Neural cell (in vitro differentiated cells): Measurements from ENCODE around the gene SLCO4A1.

Experiments used
- TF ChIP-seq, protein P1 (sequence below): IDR thresholded peaks from 2 replicates; pipeline ENCODE4 v1.6.1; 2012; ENCODE audit warnings: borderline replicate concordance
- TF ChIP-seq, protein P2 (sequence below): fragments of 450-650 bp; IDR thresholded peaks from 2 replicates; pipeline ENCODE4 v1.5.1; 2014; ENCODE audit warnings: antibody characterized with exemption, mild to moderate bottlenecking, moderate library complexity; ENCODE audit not compliant: poor library complexity, severe bottlenecking

DNA sequence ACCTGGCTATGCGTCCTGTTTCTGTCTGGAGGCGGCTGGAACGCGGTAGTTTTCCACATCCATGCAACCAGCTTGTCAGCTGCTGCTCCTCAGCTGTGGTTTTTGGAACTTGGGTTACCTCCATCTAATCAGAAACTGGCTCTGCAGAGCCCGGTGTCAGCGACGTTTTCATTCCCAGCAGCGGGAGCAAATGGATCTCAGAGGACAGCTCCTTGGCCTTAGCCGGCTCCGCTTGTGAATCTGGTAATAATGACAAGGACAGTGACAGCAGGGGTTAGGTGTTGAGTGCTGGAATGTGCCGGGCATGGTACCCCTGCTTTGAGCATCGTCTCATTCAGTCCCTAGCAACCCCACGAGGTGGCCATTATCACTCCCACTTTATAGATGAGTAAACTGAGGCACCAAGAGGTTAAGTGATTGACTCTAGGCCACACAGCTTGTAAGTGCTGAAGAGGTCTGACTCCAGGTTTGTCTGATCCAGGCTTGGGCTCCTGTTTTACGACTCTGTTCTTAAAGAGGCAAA is 1.3 kb downstream of the SLCO4A1 start:
- TF ChIP-seq, protein P1, sequence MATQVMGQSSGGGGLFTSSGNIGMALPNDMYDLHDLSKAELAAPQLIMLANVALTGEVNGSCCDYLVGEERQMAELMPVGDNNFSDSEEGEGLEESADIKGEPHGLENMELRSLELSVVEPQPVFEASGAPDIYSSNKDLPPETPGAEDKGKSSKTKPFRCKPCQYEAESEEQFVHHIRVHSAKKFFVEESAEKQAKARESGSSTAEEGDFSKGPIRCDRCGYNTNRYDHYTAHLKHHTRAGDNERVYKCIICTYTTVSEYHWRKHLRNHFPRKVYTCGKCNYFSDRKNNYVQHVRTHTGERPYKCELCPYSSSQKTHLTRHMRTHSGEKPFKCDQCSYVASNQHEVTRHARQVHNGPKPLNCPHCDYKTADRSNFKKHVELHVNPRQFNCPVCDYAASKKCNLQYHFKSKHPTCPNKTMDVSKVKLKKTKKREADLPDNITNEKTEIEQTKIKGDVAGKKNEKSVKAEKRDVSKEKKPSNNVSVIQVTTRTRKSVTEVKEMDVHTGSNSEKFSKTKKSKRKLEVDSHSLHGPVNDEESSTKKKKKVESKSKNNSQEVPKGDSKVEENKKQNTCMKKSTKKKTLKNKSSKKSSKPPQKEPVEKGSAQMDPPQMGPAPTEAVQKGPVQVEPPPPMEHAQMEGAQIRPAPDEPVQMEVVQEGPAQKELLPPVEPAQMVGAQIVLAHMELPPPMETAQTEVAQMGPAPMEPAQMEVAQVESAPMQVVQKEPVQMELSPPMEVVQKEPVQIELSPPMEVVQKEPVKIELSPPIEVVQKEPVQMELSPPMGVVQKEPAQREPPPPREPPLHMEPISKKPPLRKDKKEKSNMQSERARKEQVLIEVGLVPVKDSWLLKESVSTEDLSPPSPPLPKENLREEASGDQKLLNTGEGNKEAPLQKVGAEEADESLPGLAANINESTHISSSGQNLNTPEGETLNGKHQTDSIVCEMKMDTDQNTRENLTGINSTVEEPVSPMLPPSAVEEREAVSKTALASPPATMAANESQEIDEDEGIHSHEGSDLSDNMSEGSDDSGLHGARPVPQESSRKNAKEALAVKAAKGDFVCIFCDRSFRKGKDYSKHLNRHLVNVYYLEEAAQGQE: no peak
- TF ChIP-seq, protein P2, sequence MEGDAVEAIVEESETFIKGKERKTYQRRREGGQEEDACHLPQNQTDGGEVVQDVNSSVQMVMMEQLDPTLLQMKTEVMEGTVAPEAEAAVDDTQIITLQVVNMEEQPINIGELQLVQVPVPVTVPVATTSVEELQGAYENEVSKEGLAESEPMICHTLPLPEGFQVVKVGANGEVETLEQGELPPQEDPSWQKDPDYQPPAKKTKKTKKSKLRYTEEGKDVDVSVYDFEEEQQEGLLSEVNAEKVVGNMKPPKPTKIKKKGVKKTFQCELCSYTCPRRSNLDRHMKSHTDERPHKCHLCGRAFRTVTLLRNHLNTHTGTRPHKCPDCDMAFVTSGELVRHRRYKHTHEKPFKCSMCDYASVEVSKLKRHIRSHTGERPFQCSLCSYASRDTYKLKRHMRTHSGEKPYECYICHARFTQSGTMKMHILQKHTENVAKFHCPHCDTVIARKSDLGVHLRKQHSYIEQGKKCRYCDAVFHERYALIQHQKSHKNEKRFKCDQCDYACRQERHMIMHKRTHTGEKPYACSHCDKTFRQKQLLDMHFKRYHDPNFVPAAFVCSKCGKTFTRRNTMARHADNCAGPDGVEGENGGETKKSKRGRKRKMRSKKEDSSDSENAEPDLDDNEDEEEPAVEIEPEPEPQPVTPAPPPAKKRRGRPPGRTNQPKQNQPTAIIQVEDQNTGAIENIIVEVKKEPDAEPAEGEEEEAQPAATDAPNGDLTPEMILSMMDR: no peak
